ENCODE data around the gene SLC27A5.
"Not testable (repeated sequence)": the region's sequence is repeated elsewhere in the genome, so short reads cannot be mapped to it uniquely, and the experiment has no call there.

Gene SLC27A5

DNA sequence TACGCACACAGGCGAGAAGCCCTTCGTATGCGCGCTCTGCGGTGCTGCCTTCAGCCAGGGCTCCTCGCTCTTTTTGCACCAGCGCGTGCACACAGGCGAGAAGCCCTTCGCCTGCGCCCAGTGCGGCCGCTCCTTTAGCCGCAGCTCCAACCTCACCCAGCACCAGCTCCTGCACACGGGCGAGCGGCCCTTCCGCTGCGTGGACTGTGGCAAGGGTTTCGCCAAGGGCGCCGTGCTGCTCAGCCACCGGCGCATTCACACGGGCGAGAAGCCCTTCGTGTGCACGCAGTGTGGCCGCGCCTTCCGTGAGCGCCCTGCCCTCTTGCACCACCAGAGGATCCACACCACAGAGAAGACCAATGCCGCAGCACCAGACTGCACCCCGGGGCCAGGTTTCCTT is 55.7 kb downstream of the SLC27A5 start:
- 98 to 99% methylated on average over 28 to 34 of the region's 35 CpGs for WGBS, 2 experiments (ENCODE audit: insufficient coverage in 2 of 2)
- Histone ChIP-seq H3K4me1 (ENCODE audit: control insufficient read depth, insufficient read depth, low read length, poor library complexity, severe bottlenecking) (no peaks in the 10 kb centered on the region), H3K27ac (ENCODE audit: low read depth, low read length, severe bottlenecking) (no peak overlapping the region), H3K9me3 (ENCODE audit: control insufficient read depth, low read length) (no peaks in the 10 kb centered on the region), H3K36me3 (ENCODE audit: control insufficient read depth, insufficient read depth, low read length) (peaks cover 9% of the 10 kb centered on the region), H3K4me3 (ENCODE audit: extremely low read depth, insufficient read depth, low read length, poor library complexity, severe bottlenecking) (no peak overlapping the region)

DNA sequence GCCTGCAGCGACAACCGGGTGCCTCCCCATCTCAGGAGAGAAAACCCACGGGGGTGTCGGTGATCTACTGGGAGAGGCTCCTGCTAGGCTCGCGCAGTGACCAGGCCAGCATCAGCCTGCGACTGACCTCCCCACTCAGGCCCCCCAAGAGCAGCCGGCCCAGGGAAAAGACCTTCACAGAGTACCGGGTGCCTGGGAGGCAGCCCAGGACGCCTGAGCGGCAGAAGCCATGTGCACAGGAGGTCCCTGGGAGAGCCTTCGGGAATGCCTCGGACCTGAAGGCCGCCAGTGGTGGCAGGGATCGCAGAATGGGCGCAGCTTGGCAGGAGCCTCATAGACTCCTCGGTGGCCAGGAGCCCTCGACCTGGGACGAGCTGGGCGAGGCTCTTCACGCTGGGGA is 56.5 kb downstream of the SLC27A5 start:
- 95 to 97% methylated on average over 10 to 16 of the region's 21 CpGs for WGBS, 2 experiments (ENCODE audit: insufficient coverage in 2 of 2)
- Histone ChIP-seq H3K27ac (ENCODE audit: low read depth, low read length, severe bottlenecking) (no peak overlapping the region), H3K36me3 (ENCODE audit: control insufficient read depth, insufficient read depth, low read length) (peaks cover 9% of the 10 kb centered on the region), H3K4me3 (ENCODE audit: extremely low read depth, insufficient read depth, low read length, poor library complexity, severe bottlenecking) (no peak overlapping the region), H3K4me1 (ENCODE audit: control insufficient read depth, insufficient read depth, low read length, poor library complexity, severe bottlenecking) (no peaks in the 10 kb centered on the region), H3K9me3 (ENCODE audit: control insufficient read depth, low read length) (no peaks in the 10 kb centered on the region)

DNA sequence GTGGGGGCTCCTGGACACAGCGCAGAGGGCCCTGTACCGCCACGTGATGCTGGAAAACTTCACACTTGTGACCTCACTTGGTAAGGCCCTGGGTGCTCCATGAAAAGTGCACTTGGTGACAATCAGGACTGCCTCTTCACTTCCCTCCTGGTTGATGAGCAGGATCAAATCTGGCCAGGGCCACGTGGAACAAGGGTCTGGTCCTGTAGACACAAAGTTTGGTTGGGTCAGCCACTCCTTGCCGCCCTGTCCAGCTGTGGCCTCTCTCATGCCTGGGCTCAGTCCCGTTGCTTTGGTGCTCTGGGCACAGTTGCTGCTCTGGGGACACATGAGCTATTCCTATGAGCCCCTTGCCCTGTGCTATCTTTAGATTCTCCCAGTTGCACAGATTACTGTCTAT is 58.0 kb downstream of the SLC27A5 start:
- H3K9me3 ChIP-seq (ENCODE audit: control insufficient read depth, low read length) = peaks cover 12% of the 10 kb centered on the region
- H3K27ac ChIP-seq (ENCODE audit: low read depth, low read length, severe bottlenecking) = no peak overlapping the region
- 91 to 93% methylated on average over 6 of the region's 6 CpGs for WGBS, 2 experiments (ENCODE audit: insufficient coverage in 2 of 2)
- no peaks in the 10 kb centered on the region for H3K4me1 ChIP-seq (ENCODE audit: control insufficient read depth, insufficient read depth, low read length, poor library complexity, severe bottlenecking)
- peaks cover 9% of the 10 kb centered on the region for H3K36me3 ChIP-seq (ENCODE audit: control insufficient read depth, insufficient read depth, low read length)
- H3K4me3 ChIP-seq (ENCODE audit: extremely low read depth, insufficient read depth, low read length, poor library complexity, severe bottlenecking) = no peak overlapping the region

DNA sequence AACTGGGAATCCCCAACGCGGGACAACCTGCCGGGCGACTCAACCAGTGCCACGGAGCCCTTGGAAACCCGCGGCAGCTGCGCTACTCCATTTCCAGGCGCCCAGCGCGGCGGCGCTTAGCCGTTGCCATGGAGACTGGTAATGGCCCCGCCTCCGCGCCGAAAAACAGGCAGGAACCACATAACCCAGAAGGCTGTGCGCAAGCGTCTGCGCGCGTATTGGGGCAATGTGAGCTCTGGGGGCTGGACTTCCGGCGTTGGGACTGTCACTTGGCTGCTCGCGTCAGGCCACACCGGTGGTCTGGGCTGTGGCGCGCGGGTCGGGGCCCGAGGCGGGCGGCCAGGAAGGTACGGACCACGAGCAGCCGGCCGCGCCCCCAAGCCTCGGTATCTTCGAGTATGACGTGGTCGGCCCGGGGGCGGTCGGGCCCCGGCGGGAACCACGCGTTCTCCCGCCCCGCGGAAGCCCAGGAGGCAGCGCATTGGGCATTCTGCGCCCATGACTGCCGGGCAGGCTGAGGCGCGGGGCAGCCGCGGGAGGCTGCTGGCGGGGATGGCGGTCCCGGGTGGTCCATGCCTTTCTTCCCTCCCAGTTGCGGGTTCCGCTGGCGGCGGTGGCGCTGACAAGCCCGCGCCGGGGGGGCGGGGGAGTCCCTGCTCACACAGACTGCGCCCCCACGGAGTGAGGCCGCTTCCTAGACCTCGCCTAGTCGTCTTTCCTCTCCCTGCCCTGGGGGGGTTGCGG is 60.3 kb downstream of the SLC27A5 start, which contains the start of gene ZNF324B:
Gene ZNF324B (plus strand): TSS at position 265 of the 744 bp plus-strand sequence. CDS start 2,080 bp downstream, outside the sequence.
- 0% methylated on average over 47 to 68 of the region's 79 CpGs for WGBS, 2 experiments (ENCODE audit: insufficient coverage in 2 of 2)
- Histone ChIP-seq H3K27ac (ENCODE audit: low read depth, low read length, severe bottlenecking) (no peak within 1 kb of the TSS), H3K4me1 (ENCODE audit: control insufficient read depth, insufficient read depth, low read length, poor library complexity, severe bottlenecking) (no peaks in the 10 kb centered on the region), H3K4me3 (ENCODE audit: extremely low read depth, insufficient read depth, low read length, poor library complexity, severe bottlenecking) (peak within 1 kb of the TSS; percentile 63), H3K9me3 (ENCODE audit: control insufficient read depth, low read length) (peaks cover 19% of the 10 kb centered on the region), H3K36me3 (ENCODE audit: control insufficient read depth, insufficient read depth, low read length) (peaks cover 1% of the 10 kb centered on the region)

DNA sequence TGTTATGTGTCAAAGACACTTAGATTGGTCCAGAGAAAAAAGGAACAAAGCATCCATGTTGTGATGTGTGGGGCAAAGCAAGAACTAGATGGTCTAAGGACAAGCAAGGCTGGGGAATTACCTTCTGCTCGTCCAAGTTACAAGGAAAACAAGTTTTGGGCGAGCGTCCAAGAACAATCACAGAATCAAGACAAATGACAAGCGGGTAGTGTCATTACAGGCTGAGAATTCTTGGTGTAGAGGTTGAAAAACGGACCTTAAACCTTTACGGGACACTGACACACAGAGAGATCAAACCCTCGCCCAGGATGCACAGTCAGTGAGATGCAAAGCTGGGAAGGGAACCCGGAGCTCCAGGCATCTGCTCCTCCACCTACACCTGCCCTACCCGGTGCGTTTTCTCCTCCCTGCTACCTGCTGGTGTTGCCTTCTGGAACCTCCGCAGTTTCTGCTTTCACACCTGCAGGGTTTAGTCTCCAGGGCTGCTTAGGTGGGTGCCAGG is 60.9 kb downstream of the SLC27A5 start:
- Histone ChIP-seq H3K4me3 (ENCODE audit: extremely low read depth, insufficient read depth, low read length, poor library complexity, severe bottlenecking) (peak overlapping the region; percentile 63), H3K4me1 (ENCODE audit: control insufficient read depth, insufficient read depth, low read length, poor library complexity, severe bottlenecking) (no peaks in the 10 kb centered on the region), H3K9me3 (ENCODE audit: control insufficient read depth, low read length) (peaks cover 19% of the 10 kb centered on the region), H3K36me3 (ENCODE audit: control insufficient read depth, insufficient read depth, low read length) (no peaks in the 10 kb centered on the region), H3K27ac (ENCODE audit: low read depth, low read length, severe bottlenecking) (no peak overlapping the region)
- 22% methylated on average over 9 to 11 of the region's 11 CpGs for WGBS, 2 experiments (ENCODE audit: insufficient coverage in 2 of 2)

DNA sequence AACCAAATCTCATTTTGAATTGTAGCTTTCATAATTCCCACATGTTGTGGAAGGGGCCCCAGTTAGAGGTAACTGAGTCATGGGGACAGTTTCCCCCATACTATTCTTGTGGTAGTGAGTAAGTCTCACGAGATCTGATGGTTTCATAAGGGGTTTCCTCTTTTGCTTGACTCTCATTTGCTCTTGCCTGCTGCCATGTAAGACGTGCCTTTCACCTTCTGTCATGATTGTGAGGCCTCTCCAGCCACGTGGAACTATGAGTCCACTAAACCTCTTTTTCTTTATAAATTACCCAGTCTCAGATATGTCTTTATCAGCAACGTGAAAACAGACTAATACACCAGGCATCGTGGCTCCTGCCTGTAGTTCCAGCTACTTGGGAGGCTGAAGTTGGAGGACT is 61.8 kb downstream of the SLC27A5 start:
- WGBS, 2 experiments (ENCODE audit: insufficient coverage in 2 of 2) = 32 to 52% methylated on average over 3 of the region's 5 CpGs
- peaks cover 19% of the 10 kb centered on the region for H3K9me3 ChIP-seq (ENCODE audit: control insufficient read depth, low read length)
- H3K27ac ChIP-seq (ENCODE audit: low read depth, low read length, severe bottlenecking); H3K36me3 ChIP-seq (ENCODE audit: control insufficient read depth, insufficient read depth, low read length); H3K4me3 ChIP-seq (ENCODE audit: extremely low read depth, insufficient read depth, low read length, poor library complexity, severe bottlenecking); H3K4me1 ChIP-seq (ENCODE audit: control insufficient read depth, insufficient read depth, low read length, poor library complexity, severe bottlenecking): not testable (repeated sequence)

DNA sequence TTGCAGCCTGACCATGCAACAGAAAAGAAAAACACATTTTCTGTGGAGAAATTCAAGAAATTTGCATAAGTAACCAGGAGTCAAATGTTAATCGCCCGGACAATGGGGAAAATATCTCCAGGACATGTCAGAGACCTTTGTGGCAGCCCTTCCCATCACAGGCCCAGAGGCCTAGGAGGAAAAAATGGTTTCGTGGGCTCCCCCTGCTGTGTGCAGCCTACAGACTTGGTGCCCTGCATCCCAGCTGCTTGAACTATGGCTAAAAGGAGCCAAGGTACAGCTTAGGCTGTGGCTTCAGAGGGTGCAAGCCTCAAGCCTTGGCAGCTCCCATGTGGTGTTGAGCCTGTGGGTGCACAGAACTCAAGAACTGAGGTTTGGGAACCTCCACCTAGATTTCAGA is 62.9 kb downstream of the SLC27A5 start:
- not testable (repeated sequence) for H3K36me3 ChIP-seq (ENCODE audit: control insufficient read depth, insufficient read depth, low read length); H3K4me1 ChIP-seq (ENCODE audit: control insufficient read depth, insufficient read depth, low read length, poor library complexity, severe bottlenecking); H3K4me3 ChIP-seq (ENCODE audit: extremely low read depth, insufficient read depth, low read length, poor library complexity, severe bottlenecking); H3K27ac ChIP-seq (ENCODE audit: low read depth, low read length, severe bottlenecking)
- WGBS, 2 experiments (ENCODE audit: insufficient coverage in 2 of 2) = 77 to 80% methylated on average over 3 of the region's 3 CpGs
- peaks cover 19% of the 10 kb centered on the region for H3K9me3 ChIP-seq (ENCODE audit: control insufficient read depth, low read length)

All from mesodermal cell (in vitro differentiated cells).